Measurements from ENCODE around the gene TWNK.

Gene TWNK

DNA sequence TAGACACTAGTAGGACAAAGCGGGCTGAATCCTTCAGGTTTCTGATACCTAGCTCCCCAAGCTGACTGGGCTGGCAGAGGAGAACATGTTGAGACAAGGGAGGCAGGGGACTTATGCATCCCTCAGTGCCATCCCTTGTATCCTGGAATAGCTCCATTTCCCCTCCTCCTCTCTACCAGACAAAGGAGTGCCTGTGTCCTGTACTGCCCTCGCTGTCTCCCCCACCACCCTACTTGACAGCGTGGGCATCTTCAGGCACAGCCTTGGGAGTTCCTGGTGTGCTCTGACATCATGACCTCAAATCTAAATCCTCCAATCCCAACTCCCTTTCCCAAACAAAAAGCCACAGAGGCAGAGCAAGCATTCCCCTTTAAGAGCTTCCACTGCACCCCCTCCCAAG lies 52.7 kb downstream of the TWNK start:
- no peak overlapping the region for H3K4ac ChIP-seq (ENCODE audit: low read depth, low read length)
- no peak overlapping the region for H3K27ac ChIP-seq (ENCODE audit: low read depth, low read length)

DNA sequence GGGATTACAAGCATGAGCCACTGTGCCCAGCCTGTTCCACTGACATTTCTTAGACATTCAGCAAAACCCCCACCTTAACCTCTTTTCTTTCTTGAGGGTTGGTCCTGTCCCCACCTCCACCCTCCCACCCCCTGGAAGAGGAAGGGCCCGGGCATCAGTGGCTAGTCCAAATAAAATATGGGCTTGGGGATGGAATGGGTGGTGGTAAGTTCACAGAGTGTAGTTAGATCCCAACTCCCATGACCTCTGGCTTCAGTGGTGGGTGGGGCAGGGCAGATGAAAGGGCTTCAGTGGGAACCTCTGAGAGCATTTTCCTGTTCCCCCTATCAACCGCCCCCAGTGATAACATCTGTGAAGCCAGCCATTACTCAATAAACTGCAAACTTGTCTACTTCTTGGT lies 53.5 kb downstream of the TWNK start:
- Histone ChIP-seq H3K9ac (ENCODE audit: low read length) (no peak overlapping the region), H3K79me1 (ENCODE audit: low read length) (peaks cover 7% of the 10 kb centered on the region), H2BK120ac (ENCODE audit: insufficient read depth, low read length, poor library complexity) (no peak overlapping the region), H3K4ac (ENCODE audit: low read depth, low read length) (no peak overlapping the region), H3K18ac (ENCODE audit: low read length) (no peak overlapping the region), H4K8ac (ENCODE audit: low read depth, low read length) (no peak overlapping the region), H2BK5ac (ENCODE audit: low read depth, low read length, poor library complexity) (no peak overlapping the region), H3K27ac (ENCODE audit: low read depth, low read length) (no peak overlapping the region), H2BK12ac (ENCODE audit: low read length) (no peak overlapping the region), H3K4me1 (ENCODE audit: control insufficient read depth in 1 of 2, insufficient read depth in 2 of 2, low read length in 2 of 2) (peaks cover 6% of the 10 kb centered on the region in 2 experiments), H3K9me3 (ENCODE audit: insufficient read depth, low read depth, low read length) (no peaks in the 10 kb centered on the region), H4K12ac (ENCODE audit: low read depth, low read length) (no peak overlapping the region), H3K23ac (ENCODE audit: low read length) (no peak overlapping the region), H2AFZ (ENCODE audit: insufficient read depth, low read length, poor library complexity) (no peak overlapping the region), H3K36me3 (ENCODE audit: control insufficient read depth in 1 of 2, insufficient read depth in 2 of 2, low read length in 2 of 2) (peaks cover 16 to 20% of the 10 kb centered on the region in 2 experiments), H2AK5ac (ENCODE audit: low read length) (no peak overlapping the region), H4K91ac (ENCODE audit: low read depth, low read length) (no peak overlapping the region), H3K27me3 (ENCODE audit: insufficient read depth, low read length) (peaks cover 2% of the 10 kb centered on the region), H3K79me2 (ENCODE audit: control insufficient read depth, insufficient read depth, low read length, poor library complexity) (peaks cover 2% of the 10 kb centered on the region), H3K14ac (ENCODE audit: low read length) (no peak overlapping the region), H3K4me2 (ENCODE audit: low read length) (no peak overlapping the region), H3K4me3 (ENCODE audit: low read depth, low read length) (no peak overlapping the region)
- WGBS (ENCODE audit: extremely low coverage, insufficient coverage, insufficient read length) = no CpG with 5 or more reads among the region's 2 CpGs
- no peak for DNase-seq

More for the DNA sequence above, 52.7 kb downstream of the TWNK start:
- Histone ChIP-seq H3K27me3 (ENCODE audit: insufficient read depth, low read length) (no peaks in the 10 kb centered on the region), H3K4me2 (ENCODE audit: low read length) (no peak overlapping the region), H4K91ac (ENCODE audit: low read depth, low read length) (no peak overlapping the region), H4K8ac (ENCODE audit: low read depth, low read length) (no peak overlapping the region), H3K4me3 (ENCODE audit: low read depth, low read length) (no peak overlapping the region), H3K18ac (ENCODE audit: low read length) (no peak overlapping the region), H3K14ac (ENCODE audit: low read length) (no peak overlapping the region), H3K79me2 (ENCODE audit: control insufficient read depth, insufficient read depth, low read length, poor library complexity) (peaks cover 2% of the 10 kb centered on the region), H4K12ac (ENCODE audit: low read depth, low read length) (no peak overlapping the region), H3K79me1 (ENCODE audit: low read length) (peaks cover 7% of the 10 kb centered on the region), H2AK5ac (ENCODE audit: low read length) (no peak overlapping the region), H2BK120ac (ENCODE audit: insufficient read depth, low read length, poor library complexity) (no peak overlapping the region), H2AFZ (ENCODE audit: insufficient read depth, low read length, poor library complexity) (no peak overlapping the region), H3K9ac (ENCODE audit: low read length) (no peak overlapping the region), H3K36me3 (ENCODE audit: control insufficient read depth in 1 of 2, insufficient read depth in 2 of 2, low read length in 2 of 2) (peaks cover 21 to 25% of the 10 kb centered on the region in 2 experiments), H3K9me3 (ENCODE audit: insufficient read depth, low read depth, low read length) (no peaks in the 10 kb centered on the region), H3K4me1 (ENCODE audit: control insufficient read depth in 1 of 2, insufficient read depth in 2 of 2, low read length in 2 of 2) (peaks cover 6% of the 10 kb centered on the region in 2 experiments), H2BK5ac (ENCODE audit: low read depth, low read length, poor library complexity) (no peak overlapping the region), H3K23ac (ENCODE audit: low read length) (no peak overlapping the region), H2BK12ac (ENCODE audit: low read length) (no peak overlapping the region)
- no CpG with 5 or more reads among the region's 3 CpGs for WGBS (ENCODE audit: extremely low coverage, insufficient coverage, insufficient read length)
- no peak for DNase-seq

DNA sequence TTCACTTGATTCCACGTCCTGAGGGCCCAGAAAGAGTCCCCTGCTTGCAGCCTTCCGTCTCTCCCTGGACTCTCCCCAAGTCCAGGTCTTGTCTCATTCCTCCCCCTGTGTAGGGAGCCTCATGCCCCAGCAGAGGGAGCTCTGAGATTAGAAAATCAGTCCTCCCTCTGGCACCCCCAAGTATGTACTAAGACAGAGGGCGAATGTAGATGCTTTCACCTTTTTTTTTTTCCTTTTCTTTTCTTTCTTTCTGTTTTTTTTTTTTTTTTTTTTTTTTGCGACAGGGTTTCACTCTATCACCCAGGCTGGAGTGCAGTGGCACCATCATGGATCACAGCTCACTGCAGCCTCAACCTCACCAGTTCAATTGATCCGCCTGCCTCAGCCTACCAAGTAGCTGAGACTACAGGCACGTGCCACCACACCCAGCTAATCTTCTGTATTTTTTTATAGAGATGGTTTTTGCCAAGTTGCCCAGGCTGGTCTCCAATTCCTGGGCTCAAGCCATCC lies 54.0 kb downstream of the TWNK start:
- Histone ChIP-seq H3K14ac (ENCODE audit: low read length) (no peak overlapping the region), H3K27me3 (ENCODE audit: insufficient read depth, low read length) (peaks cover 6% of the 10 kb centered on the region), H2AK5ac (ENCODE audit: low read length) (no peak overlapping the region), H3K23ac (ENCODE audit: low read length) (no peak overlapping the region), H4K8ac (ENCODE audit: low read depth, low read length) (no peak overlapping the region), H3K79me2 (ENCODE audit: control insufficient read depth, insufficient read depth, low read length, poor library complexity) (peaks cover 2% of the 10 kb centered on the region), H4K12ac (ENCODE audit: low read depth, low read length) (no peak overlapping the region), H3K27ac (ENCODE audit: low read depth, low read length) (no peak overlapping the region), H3K79me1 (ENCODE audit: low read length) (peaks cover 7% of the 10 kb centered on the region), H3K4me3 (ENCODE audit: low read depth, low read length) (no peak overlapping the region), H4K91ac (ENCODE audit: low read depth, low read length) (no peak overlapping the region), H2BK120ac (ENCODE audit: insufficient read depth, low read length, poor library complexity) (no peak overlapping the region), H3K18ac (ENCODE audit: low read length) (no peak overlapping the region), H3K36me3 (ENCODE audit: control insufficient read depth in 1 of 2, insufficient read depth in 2 of 2, low read length in 2 of 2) (peaks cover 13 to 16% of the 10 kb centered on the region in 2 experiments), H3K9ac (ENCODE audit: low read length) (no peak overlapping the region), H3K4me1 (ENCODE audit: control insufficient read depth in 1 of 2, insufficient read depth in 2 of 2, low read length in 2 of 2) (peaks cover 6% of the 10 kb centered on the region in 2 experiments), H2AFZ (ENCODE audit: insufficient read depth, low read length, poor library complexity) (no peak overlapping the region), H3K4me2 (ENCODE audit: low read length) (no peak overlapping the region), H2BK12ac (ENCODE audit: low read length) (no peak overlapping the region), H2BK5ac (ENCODE audit: low read depth, low read length, poor library complexity) (no peak overlapping the region), H3K4ac (ENCODE audit: low read depth, low read length) (no peak overlapping the region), H3K9me3 (ENCODE audit: insufficient read depth, low read depth, low read length) (no peaks in the 10 kb centered on the region)
- DNase-seq = peak; percentile 23 to 70
- WGBS (ENCODE audit: extremely low coverage, insufficient coverage, insufficient read length) = no CpG with 5 or more reads among the region's 6 CpGs

DNA sequence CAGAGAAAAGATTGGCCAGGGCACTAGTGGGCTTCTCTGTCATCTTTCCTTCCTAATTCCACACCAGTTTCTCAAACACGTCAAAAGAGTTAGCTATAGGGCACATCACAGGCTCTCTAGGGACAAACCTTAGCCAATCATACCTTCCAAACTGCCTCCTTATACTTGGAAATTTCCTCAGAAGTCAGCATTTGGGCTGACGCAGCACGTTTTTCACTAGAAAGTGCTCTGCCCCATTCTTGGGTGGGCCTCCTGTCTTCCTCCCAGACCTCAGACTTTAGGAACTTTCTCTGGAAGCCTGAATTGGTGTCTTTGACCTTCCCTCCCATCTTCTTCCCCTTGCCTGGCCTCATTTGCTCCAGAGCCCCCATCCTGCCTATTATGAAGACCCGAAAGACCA lies 54.8 kb downstream of the TWNK start:
- peak overlapping the region; percentile 15 for H3K27ac ChIP-seq (ENCODE audit: low read depth, low read length)
- H4K12ac ChIP-seq (ENCODE audit: low read depth, low read length) = no peak overlapping the region
- H3K79me2 ChIP-seq (ENCODE audit: control insufficient read depth, insufficient read depth, low read length, poor library complexity) = peaks cover 2% of the 10 kb centered on the region
- peaks cover 5 to 8% of the 10 kb centered on the region in 2 experiments for H3K36me3 ChIP-seq (ENCODE audit: control insufficient read depth in 1 of 2, insufficient read depth in 2 of 2, low read length in 2 of 2)
- no peak overlapping the region for H3K9ac ChIP-seq (ENCODE audit: low read length)
- no peak overlapping the region for H3K14ac ChIP-seq (ENCODE audit: low read length)
- no peak for DNase-seq
- H3K4me2 ChIP-seq (ENCODE audit: low read length) = peak overlapping the region; percentile 41
- H4K8ac ChIP-seq (ENCODE audit: low read depth, low read length) = peak overlapping the region; percentile 99
- WGBS (ENCODE audit: extremely low coverage, insufficient coverage, insufficient read length) = no CpG with 5 or more reads among the region's 4 CpGs
- H2BK120ac ChIP-seq (ENCODE audit: insufficient read depth, low read length, poor library complexity) = no peak overlapping the region
- H2BK12ac ChIP-seq (ENCODE audit: low read length) = no peak overlapping the region
- H3K18ac ChIP-seq (ENCODE audit: low read length) = peak overlapping the region; percentile 11
- no peaks in the 10 kb centered on the region for H3K9me3 ChIP-seq (ENCODE audit: insufficient read depth, low read depth, low read length)
- H2AFZ ChIP-seq (ENCODE audit: insufficient read depth, low read length, poor library complexity) = peak overlapping the region; percentile 2
- no peak overlapping the region for H2AK5ac ChIP-seq (ENCODE audit: low read length)
- H3K4ac ChIP-seq (ENCODE audit: low read depth, low read length) = peak overlapping the region; percentile 6
- H3K4me1 ChIP-seq (ENCODE audit: control insufficient read depth in 1 of 2, insufficient read depth in 2 of 2, low read length in 2 of 2) = peaks cover 6% of the 10 kb centered on the region in 2 experiments
- H2BK5ac ChIP-seq (ENCODE audit: low read depth, low read length, poor library complexity) = no peak overlapping the region
- peak overlapping the region; percentile 31 for H3K4me3 ChIP-seq (ENCODE audit: low read depth, low read length)
- peaks cover 7% of the 10 kb centered on the region for H3K79me1 ChIP-seq (ENCODE audit: low read length)
- H3K27me3 ChIP-seq (ENCODE audit: insufficient read depth, low read length) = peaks cover 14% of the 10 kb centered on the region
- H4K91ac ChIP-seq (ENCODE audit: low read depth, low read length) = no peak overlapping the region
- no peak overlapping the region for H3K23ac ChIP-seq (ENCODE audit: low read length)
